Endothelial cell of umbilical vein (primary cell): ENCODE measurements around the gene ENHO. TPM values are rescaled to one million over a fixed set of nuclear protein-coding genes. Genes with fewer than 3 reads are reported as not detected.

Source experiments
- BruUV-seq: library from RNA; stranded (reverse); fragments of 400-500 nt; replicated peaks from 2 replicates; lab custom pipeline; 2021; lab: Mats Ljungman, UMichigan
- CTCF ChIA-PET: fragments of 300-600, 350-600 bp; sonication (Branson Sonifier 250); formaldehyde crosslinking; loops from one replicate; lab custom pipeline; 2021; ENCODE audit warnings: antibody characterized with exemption, inconsistent platforms; lab: Charles Lee
- POLR2A ChIA-PET: fragments of 300-600, 350-600 bp; sonication (Branson Sonifier 250); formaldehyde crosslinking; loops from one replicate; lab custom pipeline; 2021; ENCODE audit warnings: antibody characterized with exemption, inconsistent platforms; lab: Charles Lee
- DNase-seq: peaks from one replicate; pipeline ENCODE4 v3.0.0-alpha.2; 2011; ENCODE audit warnings: low read depth, low spot score
- FAIRE-seq: peaks from 2 replicates; lab custom pipeline; 2011; peaks lifted over from hg19 to GRCh38; lab: Jason Lieb, UNC
- H2AFZ ChIP-seq: 2 replicates; pipeline ENCODE4 v1.6.0; 2012; ENCODE audit warnings: low read depth, low read length, control low read depth, inconsistent platforms
- H3K27ac ChIP-seq: 2 replicates; pipeline ENCODE4 v1.5.1; 2011; ENCODE audit warnings: low read depth, mild to moderate bottlenecking, control low read depth, low read length, moderate library complexity; ENCODE audit not compliant: insufficient read depth
- H3K27me3 ChIP-seq, 2 experiments: 2 replicates each; pipeline versions ENCODE4 v1.6.0 to v1.6.1; 2011; ENCODE audit warnings: low read length in 2 of 2, mixed read lengths in 1 of 2; ENCODE audit not compliant: control insufficient read depth in 2 of 2, insufficient read depth in 2 of 2
- H3K36me3 ChIP-seq, 2 experiments: 2 replicates in 1 of 2; 3 replicates in 1 of 2; pipeline ENCODE4 v1.5.1; 2011; ENCODE audit warnings: low read length in 2 of 2, mild to moderate bottlenecking in 1 of 2, moderate library complexity in 1 of 2; ENCODE audit not compliant: control insufficient read depth in 2 of 2, insufficient read depth in 2 of 2; ENCODE audit errors: extremely low read depth in 1 of 2
- H3K4me1 ChIP-seq: 3 replicates; pipeline ENCODE4 v1.5.1; 2011; ENCODE audit warnings: mild to moderate bottlenecking, low read length; ENCODE audit not compliant: control insufficient read depth, insufficient read depth; ENCODE audit errors: extremely low read depth
- H3K4me2 ChIP-seq: 2 replicates; pipeline ENCODE4 v1.6.1; 2011; ENCODE audit warnings: low read length, control low read depth, mixed read lengths; ENCODE audit not compliant: insufficient read depth
- H3K4me3 ChIP-seq, 3 experiments: fragments of 200-600 bp in 1 of 3; sonication (generic), shearing (Covaris generic) in 1 of 3; replicated peaks in 1 of 3; 2 replicates each; pipeline ENCODE4 v1.5.1; 2011 to 2016; ENCODE audit warnings: control low read depth in 3 of 3, low read length in 3 of 3, mild to moderate bottlenecking in 2 of 3, inconsistent platforms in 1 of 3, low read depth in 1 of 3, moderate library complexity in 1 of 3; ENCODE audit not compliant: insufficient read depth in 1 of 3
- H3K79me2 ChIP-seq: 2 replicates; pipeline ENCODE4 v1.6.0; 2012; ENCODE audit warnings: low read length, inconsistent platforms; ENCODE audit not compliant: control insufficient read depth, insufficient read depth
- H3K9ac ChIP-seq: replicated peaks from 2 replicates; pipeline ENCODE3; 2011; ENCODE audit warnings: low read length, control low read depth; ENCODE audit not compliant: insufficient read depth; ENCODE audit errors: extremely low read depth
- H3K9me1 ChIP-seq: replicated peaks from 3 replicates; pipeline ENCODE4 v1.6.0; 2011; ENCODE audit warnings: mild to moderate bottlenecking, low read length; ENCODE audit not compliant: control insufficient read depth, insufficient read depth; ENCODE audit errors: extremely low read depth
- H3K9me3 ChIP-seq: replicated peaks from 2 replicates; pipeline ENCODE4 v1.5.1; 2012; ENCODE audit warnings: low read length, inconsistent platforms; ENCODE audit not compliant: control insufficient read depth, insufficient read depth
- H4K20me1 ChIP-seq: replicated peaks from 2 replicates; pipeline ENCODE3; 2011; ENCODE audit warnings: mild to moderate bottlenecking, low read length; ENCODE audit not compliant: control insufficient read depth, insufficient read depth; ENCODE audit errors: extremely low read depth
- EZH2 ChIP-seq: IDR thresholded peaks from 2 replicates; pipeline ENCODE4 v1.6.1; 2012; ENCODE audit warnings: borderline replicate concordance, low read depth, mild to moderate bottlenecking, moderate library complexity, low read length, inconsistent platforms; ENCODE audit not compliant: severe bottlenecking
- FOS ChIP-seq: IDR thresholded peaks from 2 replicates; pipeline ENCODE4 v1.6.1; 2011; ENCODE audit warnings: mild to moderate bottlenecking, low read length, moderate library complexity, borderline replicate concordance; ENCODE audit not compliant: insufficient read depth
- GATA2 ChIP-seq: IDR thresholded peaks from 2 replicates; pipeline ENCODE4 v1.7.0; 2011; ENCODE audit warnings: low read depth, mild to moderate bottlenecking, moderate library complexity, mixed read lengths, low read length; ENCODE audit not compliant: insufficient read length, insufficient read depth
- JUN ChIP-seq: IDR thresholded peaks from 2 replicates; pipeline ENCODE4 v1.6.1; 2011; ENCODE audit warnings: borderline replicate concordance, low read depth; ENCODE audit not compliant: insufficient read length, insufficient read depth
- MYC ChIP-seq: IDR thresholded peaks from one replicate; pipeline ENCODE4 v1.6.1; 2011; ENCODE audit warnings: mild to moderate bottlenecking, low read depth, low read length
- POLR2A ChIP-seq: IDR thresholded peaks from 2 replicates; pipeline ENCODE4 v1.6.1; 2012; ENCODE audit warnings: low read depth, mild to moderate bottlenecking, control low read depth, low read length
- POLR2AphosphoS5 ChIP-seq: IDR thresholded peaks from 2 replicates; pipeline ENCODE4 v1.6.1; 2012; ENCODE audit warnings: low read depth, mild to moderate bottlenecking, control low read depth, low read length, moderate library complexity; ENCODE audit not compliant: insufficient read depth
- dilution Hi-C: fragments of 300-500 bp; cut with MboI; formaldehyde crosslinking; loops from one replicate; pipeline ENCODE4 v1.15.0; 2019; ENCODE audit warnings: low sequenced_read_pairs; ENCODE audit not compliant: extremely low pct_ligation_motif_present
- intact Hi-C: fragments of 100-400 bp; cut with micrococcal nuclease; formaldehyde crosslinking; loops from one replicate; pipeline ENCODE4 v1.10.0; 2022
- polyA plus RNA-seq, 4 experiments: library from polyadenylated mRNA; depleted of rRNA in 3 of 4; stranded (reverse) in 3 of 4; unstranded in 1 of 4; fragments of >200 nt; gene quantifications; 2 replicates each; pipeline versions ENCODE4 v1.2.1 to v1.2.3, GENCODE V29; 2011 to 2012; ENCODE audit warnings: missing spikeins in 1 of 4
- total RNA-seq: library from RNA; stranded (reverse); gene quantifications from 2 replicates; pipeline ENCODE4 v1.2.3, GENCODE V29; 2021
- TF ChIP-seq, protein P1 (sequence below): IDR thresholded peaks from 2 replicates; pipeline ENCODE4 v1.6.1; 2011; ENCODE audit not compliant: insufficient read depth, insufficient read length
- TF ChIP-seq, protein P2 (sequence below), 2 donors: IDR thresholded peaks; 1 replicate in 1 of 2; 2 replicates in 1 of 2; pipeline ENCODE4 v1.5.1; 2011; ENCODE audit warnings: low read length in 2 of 2, mild to moderate bottlenecking in 2 of 2, moderate library complexity in 2 of 2, control low read depth in 1 of 2, inconsistent platforms in 1 of 2, low read depth in 1 of 2; ENCODE audit not compliant: insufficient read depth in 1 of 2; ENCODE audit errors: extremely low read depth in 1 of 2

ENHO gene
- total and polyA plus RNA-seq, 2 donors (not counting 3 experiments of a cell fraction or from before 2014, with no cell fraction given), result 0.10 TPM; not detected in 1

DNA sequence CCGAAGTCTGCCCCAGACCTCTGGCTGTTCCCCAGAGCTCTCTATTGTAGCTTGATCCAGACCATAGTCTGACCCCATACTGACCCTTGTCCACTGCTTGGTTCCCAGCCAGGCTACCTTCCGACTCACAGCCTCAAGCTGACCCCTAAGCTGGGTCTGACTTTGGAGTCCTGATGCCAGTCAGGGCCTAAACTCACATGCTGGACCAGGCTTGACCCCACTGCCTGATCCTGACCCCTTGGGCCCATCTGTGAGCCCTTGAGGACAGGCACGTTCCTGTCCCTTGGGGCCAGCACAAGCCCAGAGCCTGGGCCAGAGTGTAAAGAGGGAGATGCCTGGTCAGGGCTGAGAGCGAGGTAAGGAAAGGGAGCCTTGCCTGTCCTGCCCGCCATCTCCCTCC lies 32.7 kb upstream of the ENHO start:
- Histone ChIP-seq H3K9me1 (no peaks in the 10 kb centered on the region), H3K9ac (no peak overlapping the region), H3K79me2 (no peaks in the 10 kb centered on the region), H3K4me3 (no peak overlapping the region), H3K36me3 (no peaks in the 10 kb centered on the region), H3K4me2 (no peak overlapping the region), H3K4me1 (no peaks in the 10 kb centered on the region), H4K20me1 (no peaks in the 10 kb centered on the region), H3K27me3 (peaks cover 11 to 16% of the 10 kb centered on the region in 2 experiments), H3K27ac (no peak overlapping the region), H3K9me3 (no peaks in the 10 kb centered on the region), H2AFZ (no peak overlapping the region)
- ChIA-PET CTCF (interaction anchor here (1.0 to 2.0 kb wide), 5 partner anchors 8 to 48 kb away, joined by 3 to 8 read pairs (median 6); no protein-coding TSS in a partner anchor), POLR2A (no interaction called here)
- FAIRE-seq, result no peak
- BruUV-seq, result no TSS peak
- dilution Hi-C loops, result no loop called here
- no peak for DNase-seq
- TF ChIP-seq JUN (no peak), MYC (no peak), EZH2 (no peak), POLR2AphosphoS5 (no peak)
- TF ChIP-seq, protein P1, sequence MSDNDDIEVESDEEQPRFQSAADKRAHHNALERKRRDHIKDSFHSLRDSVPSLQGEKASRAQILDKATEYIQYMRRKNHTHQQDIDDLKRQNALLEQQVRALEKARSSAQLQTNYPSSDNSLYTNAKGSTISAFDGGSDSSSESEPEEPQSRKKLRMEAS, result no peak
- intact Hi-C loops, result no loop called here

DNA sequence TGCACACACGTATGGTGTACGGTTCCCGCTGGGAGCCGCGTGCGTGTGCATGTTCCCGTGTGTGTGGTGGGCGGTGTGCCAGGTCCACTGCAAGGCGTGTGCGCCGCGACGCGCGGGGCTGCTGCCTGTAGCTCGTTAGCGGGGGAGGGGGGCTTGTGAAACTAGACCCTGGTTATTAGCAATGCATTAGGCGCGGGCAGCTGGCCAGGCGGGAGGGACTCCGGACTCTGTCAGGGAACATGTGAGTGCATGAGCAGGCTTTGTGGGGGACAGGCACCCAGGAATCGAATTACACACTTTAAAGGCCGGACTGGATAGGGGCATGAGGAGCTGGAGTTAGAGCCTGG lies 32.2 kb upstream of the ENHO start:
- no peaks in the 10 kb centered on the region for H3K9me3 ChIP-seq
- no peak overlapping the region for H3K4me2 ChIP-seq
- no peaks in the 10 kb centered on the region for H3K79me2 ChIP-seq
- FAIRE-seq (no peak), DNase-seq (no peak)
- no peaks in the 10 kb centered on the region for H3K36me3 ChIP-seq
- intact Hi-C loops (no loop called here), dilution Hi-C loops (no loop called here)
- no peaks in the 10 kb centered on the region for H4K20me1 ChIP-seq
- ChIA-PET CTCF (interaction anchor here (1.0 to 1.8 kb wide), 5 partner anchors 21 to 151 kb away, joined by 3 to 8 read pairs (median 4); no protein-coding TSS in a partner anchor), POLR2A (no interaction called here)
- no peaks in the 10 kb centered on the region for H3K9me1 ChIP-seq
- no peak overlapping the region for H2AFZ ChIP-seq
- no peak overlapping the region for H3K4me3 ChIP-seq
- no TSS peak for BruUV-seq
- TF ChIP-seq MYC (no peak), POLR2AphosphoS5 (no peak), GATA2 (no peak), FOS (no peak), EZH2 (no peak), JUN (no peak), POLR2A (no peak)
- TF ChIP-seq, protein P2, sequence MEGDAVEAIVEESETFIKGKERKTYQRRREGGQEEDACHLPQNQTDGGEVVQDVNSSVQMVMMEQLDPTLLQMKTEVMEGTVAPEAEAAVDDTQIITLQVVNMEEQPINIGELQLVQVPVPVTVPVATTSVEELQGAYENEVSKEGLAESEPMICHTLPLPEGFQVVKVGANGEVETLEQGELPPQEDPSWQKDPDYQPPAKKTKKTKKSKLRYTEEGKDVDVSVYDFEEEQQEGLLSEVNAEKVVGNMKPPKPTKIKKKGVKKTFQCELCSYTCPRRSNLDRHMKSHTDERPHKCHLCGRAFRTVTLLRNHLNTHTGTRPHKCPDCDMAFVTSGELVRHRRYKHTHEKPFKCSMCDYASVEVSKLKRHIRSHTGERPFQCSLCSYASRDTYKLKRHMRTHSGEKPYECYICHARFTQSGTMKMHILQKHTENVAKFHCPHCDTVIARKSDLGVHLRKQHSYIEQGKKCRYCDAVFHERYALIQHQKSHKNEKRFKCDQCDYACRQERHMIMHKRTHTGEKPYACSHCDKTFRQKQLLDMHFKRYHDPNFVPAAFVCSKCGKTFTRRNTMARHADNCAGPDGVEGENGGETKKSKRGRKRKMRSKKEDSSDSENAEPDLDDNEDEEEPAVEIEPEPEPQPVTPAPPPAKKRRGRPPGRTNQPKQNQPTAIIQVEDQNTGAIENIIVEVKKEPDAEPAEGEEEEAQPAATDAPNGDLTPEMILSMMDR (IDR thresholded peaks at IDR 0.05; ENCODE audit: extremely low read depth in 1 of 2, insufficient read depth in 1 of 2, low read depth in 1 of 2, low read length in 2 of 2), result no peak
- TF ChIP-seq, protein P1, result no peak
- H3K9ac ChIP-seq, result no peak overlapping the region
- H3K27me3 ChIP-seq, result peaks cover 6 to 11% of the 10 kb centered on the region in 2 experiments
- no peaks in the 10 kb centered on the region for H3K4me1 ChIP-seq
- H3K27ac ChIP-seq, result no peak overlapping the region
